HG03103 (cell line): Measurements from ENCODE around the gene ZNF500.

Experiments used
- ATAC-seq: cut with Tn5 transposase; IDR thresholded peaks from one replicate; pipeline ENCODE4 v1.9.1; 2021; ENCODE audit warnings: low read depth; ENCODE audit not compliant: unreplicated experiment

Gene ZNF500

DNA sequence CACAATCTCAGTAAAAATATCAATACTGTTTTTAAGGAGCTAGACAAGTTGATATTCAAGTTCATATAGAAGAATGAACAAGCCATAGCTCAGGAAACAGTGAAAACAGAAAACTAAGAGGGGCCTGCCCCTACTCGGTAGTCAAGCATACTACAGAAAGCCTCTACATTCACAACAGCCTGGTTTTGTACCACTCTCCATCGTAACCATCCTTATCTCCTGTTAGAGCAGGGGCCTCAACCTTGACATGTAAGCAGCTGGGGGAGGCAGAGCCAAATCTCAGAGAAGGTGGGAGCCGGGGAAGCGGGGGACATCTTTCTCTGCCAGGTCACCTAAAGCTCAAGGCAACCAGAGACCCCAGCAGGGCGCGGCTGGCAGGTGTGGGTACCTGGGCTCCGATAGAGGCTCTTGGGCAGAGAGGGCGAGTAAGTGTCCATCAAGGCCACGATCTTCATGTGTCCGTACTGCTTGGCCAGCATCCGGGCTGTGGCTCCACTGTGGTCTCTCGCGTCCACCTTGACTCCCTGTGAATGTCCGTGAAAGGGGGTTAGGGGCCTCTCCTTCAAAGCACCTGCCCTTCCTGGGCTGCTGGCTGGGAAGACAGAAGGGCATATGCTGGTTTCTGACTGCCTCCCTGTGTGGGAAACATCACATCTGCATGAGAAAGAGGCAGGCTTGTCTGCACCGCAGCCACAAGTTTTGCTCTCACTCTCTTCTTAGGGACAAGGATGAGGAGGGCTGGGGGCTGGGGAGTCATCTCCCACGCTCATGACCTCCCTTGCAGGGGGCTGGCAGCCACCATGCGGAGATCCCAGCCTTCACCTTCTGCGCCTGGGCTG is 53.1 kb downstream of the ZNF500 start:
- ATAC-seq: no peak

DNA sequence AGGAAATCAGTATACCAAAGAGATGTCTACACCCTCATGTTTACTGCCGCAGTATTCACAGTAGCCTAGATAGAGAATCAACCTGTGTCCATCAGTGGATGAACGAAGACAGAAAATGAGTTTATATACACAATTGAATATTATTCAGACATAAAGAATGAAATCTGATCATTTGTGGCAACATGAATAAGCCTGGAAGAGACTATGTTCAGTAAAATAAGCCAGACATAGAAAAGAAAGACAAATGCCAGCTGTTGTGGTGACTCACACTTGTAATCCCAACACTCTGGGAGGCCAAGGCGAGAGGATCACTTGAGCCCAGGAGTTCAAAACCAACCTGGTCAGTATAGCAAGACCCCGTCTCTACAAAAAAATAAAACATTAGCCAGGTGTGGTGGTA is 57.5 kb downstream of the ZNF500 start:
- no peak for ATAC-seq

DNA sequence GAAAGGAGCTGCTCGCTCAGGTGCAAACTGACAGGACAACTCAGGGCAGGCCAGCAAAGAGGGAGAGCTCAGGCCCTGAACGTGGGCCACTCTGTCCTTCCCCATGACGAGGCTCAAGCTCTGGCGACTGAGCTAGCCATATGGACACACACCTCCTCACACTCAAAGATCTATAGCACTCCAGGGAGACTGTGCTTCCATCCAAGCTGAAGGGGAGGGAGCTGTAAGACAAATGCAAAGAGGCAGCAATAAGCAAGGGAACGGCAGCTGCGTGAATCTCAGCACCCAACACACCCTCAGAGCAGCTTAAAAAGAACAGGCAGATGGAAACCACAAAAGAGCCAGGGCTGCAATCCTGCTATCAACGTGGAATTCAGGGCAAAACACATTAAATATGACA is 60.1 kb downstream of the ZNF500 start:
- no peak for ATAC-seq

DNA sequence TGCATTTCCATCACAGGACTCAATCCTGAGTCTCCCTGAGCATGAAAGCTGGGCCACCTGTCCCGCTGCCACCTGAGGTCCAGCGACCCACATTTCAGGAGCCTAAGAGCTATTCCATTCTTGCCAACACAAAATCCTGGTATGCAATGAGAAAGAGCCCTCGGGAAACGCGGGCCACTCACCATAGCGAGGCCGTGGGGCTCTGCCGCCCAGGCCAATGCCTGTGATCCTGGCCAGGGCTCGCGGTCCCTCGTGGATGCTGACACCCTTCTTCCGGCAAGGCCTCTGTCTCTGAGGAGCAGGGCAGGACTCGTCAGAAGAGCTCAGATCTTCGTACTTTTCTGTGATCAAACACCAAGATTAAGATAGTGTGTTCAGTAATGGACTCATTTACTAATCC is 62.0 kb downstream of the ZNF500 start:
- ATAC-seq: no peak

DNA sequence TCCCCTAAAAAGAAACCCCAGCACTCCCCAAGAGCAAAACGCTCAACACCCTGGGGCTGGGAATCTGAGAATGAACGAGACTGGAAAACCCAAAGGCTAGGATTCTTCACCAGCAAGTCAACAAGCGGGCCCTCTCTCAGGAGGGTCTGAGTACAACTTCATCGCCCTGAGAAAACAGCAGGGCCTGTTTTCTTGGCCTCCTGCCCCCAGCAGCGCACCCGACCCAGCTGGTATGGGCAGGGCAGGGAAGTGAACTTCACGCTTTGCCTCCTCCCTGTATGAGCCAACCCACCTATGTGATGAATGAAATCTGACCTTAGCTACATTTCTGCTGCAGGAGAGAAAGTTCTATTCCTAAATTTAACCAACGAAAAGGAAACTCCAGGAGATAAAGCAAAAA is 62.5 kb downstream of the ZNF500 start:
- no peak for ATAC-seq

DNA sequence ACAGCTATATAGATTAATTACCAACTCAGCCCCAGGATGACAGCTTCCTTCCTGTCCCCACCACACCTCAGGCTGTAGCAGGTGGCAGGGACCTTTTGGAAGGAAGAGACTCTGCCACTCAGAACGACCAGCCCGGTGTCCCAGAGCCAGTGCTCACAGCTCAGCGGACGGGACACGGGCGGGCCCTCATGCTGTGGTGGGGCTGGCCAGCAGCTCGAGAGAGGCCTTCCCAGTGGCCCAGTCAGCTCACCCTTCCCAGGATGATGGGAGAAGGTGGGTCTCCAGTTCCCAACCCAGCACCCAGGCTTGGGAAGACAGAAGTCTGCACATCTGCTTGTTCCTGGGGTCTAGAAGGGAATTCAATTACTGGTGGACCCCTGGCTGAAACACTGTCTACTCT is 63.1 kb downstream of the ZNF500 start:
- no peak for ATAC-seq

DNA sequence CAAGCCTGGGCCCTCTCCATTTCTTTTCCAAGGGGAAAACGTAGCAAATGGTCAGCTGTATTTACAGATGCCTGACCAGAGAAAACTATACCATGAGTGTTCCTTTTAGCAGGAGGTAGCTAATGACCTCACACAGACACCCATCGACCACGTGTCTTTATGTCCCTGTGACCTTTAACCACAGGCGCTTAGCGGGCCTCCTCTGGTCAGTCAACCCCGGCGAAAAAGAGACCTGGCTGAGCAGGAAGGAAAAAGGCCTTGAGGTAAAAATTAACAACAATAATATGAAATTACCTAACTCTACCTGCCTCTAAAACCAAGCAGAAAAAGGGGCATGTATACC is 64.5 kb downstream of the ZNF500 start:
- ATAC-seq: no peak

DNA sequence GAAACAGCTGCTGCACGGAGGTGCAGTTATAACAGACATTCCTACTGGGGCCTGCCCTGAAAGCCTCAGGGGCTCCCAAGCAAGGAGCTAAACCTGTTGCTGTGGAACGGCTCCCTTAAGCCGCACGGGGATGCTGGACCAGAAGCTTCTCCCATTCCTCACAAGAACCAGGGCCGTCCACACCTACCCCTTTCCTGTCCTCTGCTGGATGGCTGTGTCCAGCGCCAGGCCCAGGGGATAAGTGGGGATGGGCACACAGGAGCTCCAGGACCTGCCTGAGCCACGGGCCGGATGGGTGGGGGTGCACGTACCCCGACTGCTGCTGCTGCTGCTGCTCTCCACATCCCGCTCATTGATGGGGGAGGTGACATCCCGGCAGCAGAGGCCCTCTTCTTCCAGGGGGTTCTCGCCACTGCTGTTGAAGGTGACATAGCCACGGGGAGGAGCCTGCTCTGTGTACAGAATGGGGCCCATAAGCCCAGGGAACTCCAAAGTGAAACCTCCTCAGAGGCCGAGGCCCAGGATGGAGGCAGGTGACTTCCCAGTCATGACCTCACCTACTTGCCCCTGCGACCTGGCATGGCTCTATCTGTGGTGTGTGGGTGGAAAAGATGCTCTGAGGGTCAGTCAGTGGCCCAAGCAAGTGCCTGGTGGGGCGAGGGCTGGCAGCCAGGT is 65.0 kb downstream of the ZNF500 start:
- ATAC-seq: no peak

DNA sequence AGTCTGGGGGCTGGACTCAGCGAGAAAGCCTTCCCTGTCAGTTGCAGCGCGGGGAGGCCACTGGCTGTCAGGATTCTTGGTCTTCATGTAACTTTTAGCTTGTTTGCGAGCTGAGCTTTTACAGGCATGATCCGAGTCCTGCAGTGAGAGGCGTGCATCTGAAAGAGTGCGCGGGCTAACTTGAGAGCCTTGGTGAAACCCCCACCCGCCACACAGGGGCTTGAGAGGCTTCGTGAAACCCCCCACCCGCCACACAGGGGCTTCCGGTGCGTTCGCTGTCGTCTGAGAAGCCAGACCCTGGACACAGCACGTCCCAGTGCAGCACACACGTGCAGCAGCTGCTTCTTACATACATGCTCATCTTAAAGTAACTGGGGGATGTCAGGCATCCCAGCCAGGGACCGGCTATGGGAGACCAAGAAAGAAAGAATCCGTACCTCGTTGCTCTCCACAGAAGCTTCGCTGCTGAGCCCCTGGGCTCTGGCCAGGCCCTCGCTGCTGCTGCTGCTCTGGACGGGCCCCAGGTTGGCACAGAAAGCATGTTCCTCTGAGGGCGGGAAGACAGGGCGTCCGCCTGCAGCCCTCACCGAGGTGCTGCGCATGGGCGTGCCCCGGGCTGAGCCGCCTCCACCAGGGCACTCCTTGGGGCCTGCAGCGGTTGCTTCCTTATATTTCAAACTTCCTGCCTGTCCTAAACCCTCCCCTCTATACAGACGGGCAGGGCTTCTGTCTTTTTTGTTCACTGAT is 65.8 kb downstream of the ZNF500 start:
- no peak for ATAC-seq

DNA sequence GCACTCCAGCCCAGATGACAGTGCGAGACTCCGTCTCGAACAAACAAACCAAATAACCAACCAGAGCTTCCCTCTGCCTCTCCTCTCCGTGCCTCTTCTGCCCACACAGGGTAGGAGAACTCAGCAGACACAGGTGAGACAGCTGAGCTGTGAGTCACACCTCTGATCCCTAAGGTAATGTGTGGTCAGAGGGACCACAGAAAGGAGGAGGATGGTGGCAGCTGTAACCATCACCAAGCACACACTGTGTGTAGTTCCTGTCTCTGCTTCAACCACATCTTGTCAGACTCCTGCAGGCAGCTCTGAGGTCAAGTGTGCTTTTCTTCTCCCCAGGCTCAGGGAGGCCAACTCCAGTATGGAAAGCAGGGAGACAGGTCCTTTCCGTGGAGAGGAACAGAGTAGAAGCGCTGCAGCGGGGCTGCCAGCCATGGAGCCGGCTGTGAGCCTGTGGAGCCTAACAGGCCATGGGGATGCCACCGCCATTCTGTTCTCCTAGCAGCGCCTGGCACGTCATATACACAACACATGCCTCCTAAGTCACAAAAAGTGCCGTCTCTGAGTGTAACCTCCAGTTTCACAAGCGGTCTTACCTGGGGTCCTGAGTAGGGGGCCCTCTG is 66.5 kb downstream of the ZNF500 start:
- ATAC-seq: no peak

DNA sequence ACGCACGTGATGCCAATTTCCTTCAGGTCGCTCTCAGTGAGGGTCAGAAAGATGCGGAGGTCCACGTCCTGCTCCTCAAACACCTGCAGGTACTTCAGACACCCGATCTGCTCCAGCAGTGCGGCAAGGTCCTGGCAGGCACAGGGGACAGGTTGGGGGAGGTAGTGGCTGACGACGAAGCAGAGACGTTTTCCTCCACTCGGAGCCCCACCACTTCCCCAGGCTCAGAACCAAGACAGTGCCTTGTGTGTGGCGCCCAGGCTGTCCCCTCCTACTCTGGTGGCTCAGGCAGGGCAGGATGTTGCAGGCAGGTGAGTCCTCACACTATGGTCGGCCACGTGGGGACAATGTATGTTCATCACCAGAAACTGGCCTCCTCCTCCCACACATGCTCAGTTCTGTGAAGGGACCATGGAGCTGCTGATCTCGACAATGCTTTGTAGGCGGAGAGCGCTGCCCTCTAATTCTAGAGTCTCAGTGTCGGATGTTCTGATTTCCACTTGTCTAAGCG is 67.9 kb downstream of the ZNF500 start:
- no peak for ATAC-seq

DNA sequence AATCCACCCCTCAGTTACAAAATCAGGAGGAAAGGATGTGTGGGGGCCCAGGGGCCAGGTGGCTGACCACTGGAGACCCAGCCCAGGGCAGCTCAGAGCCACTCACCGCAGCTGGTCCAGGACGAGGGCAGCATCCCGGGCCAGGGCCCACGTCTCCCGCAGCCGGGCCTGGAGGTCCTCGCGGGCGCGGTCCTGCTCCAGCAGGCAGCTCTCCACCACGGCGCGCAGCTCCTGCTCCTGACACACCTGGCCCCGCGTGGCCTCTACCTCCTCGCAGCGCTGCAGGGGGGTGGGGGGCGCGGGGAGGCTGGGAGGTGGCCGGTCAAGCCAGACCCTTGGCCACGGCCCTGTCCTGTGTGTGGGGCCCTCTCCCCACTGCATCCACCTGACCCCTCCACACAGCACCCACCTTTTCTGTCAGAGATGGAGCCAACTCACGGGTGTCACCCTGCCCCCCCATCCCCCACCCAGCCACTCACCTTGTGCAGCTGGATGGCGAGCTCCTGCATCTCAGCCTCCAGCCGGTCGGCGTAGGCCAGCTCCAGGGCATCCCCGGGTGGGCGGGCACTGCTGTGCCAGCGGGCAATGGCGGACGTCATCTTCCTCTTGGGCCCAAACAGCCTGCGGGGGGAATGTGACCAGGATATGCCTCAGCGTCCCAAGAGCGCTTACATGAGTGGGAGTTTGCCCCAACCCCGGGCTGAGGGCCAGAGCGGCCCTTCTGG is 68.5 kb downstream of the ZNF500 start:
- ATAC-seq: no peak
